ENCODE results near the gene NEU3.
A peak's percentile ranks its signal among the peaks of the same experiment; 100 is the strongest.
"Not testable (repeated sequence)": the region's sequence is repeated elsewhere in the genome, so short reads cannot be mapped to it uniquely, and the experiment has no call there.

Gene NEU3

GRCh38 chr11:74953451-74953850 lies 35.3 kb upstream of the NEU3 start:
- H3K4me1 ChIP-seq: peaks cover 43% of the 10 kb centered on the region
- TF ChIP-seq Cebpa-rat (IDR thresholded peaks at IDR 0.05): no peak
- H3K9ac ChIP-seq: peak overlapping the region; percentile 47
- peaks cover 81% of the 10 kb centered on the region for H4K20me1 ChIP-seq
- peaks cover 49% of the 10 kb centered on the region for H3K36me3 ChIP-seq
- no peak overlapping the region for H3K27ac ChIP-seq
- H3K27me3 ChIP-seq: no peaks in the 10 kb centered on the region
- H3K4me3 ChIP-seq: peak overlapping the region; percentile 8; the same call in 1 of the 2 replicates
- peak overlapping the region; percentile 89 for H3K4me2 ChIP-seq
- H3K9me3 ChIP-seq: no peaks in the 10 kb centered on the region; the same call in 1 of the 2 replicates

GRCh38 chr11:74954199-74954598 lies 34.5 kb upstream of the NEU3 start:
- Histone ChIP-seq H3K27me3 (no peaks in the 10 kb centered on the region), H3K9me3 (no peaks in the 10 kb centered on the region; the same call in 1 of the 2 replicates), H3K4me2 (peak overlapping the region; percentile 89), H3K27ac (peak overlapping the region; percentile 20; the same call in 1 of the 2 replicates), H3K4me1 (peaks cover 43% of the 10 kb centered on the region), H3K4me3 (no peak overlapping the region), H3K9ac (peak overlapping the region; percentile 47), H3K36me3 (peaks cover 56% of the 10 kb centered on the region), H4K20me1 (peaks cover 88% of the 10 kb centered on the region)
- no peak for TF ChIP-seq Cebpa-rat (IDR thresholded peaks at IDR 0.05)

GRCh38 chr11:74956397-74957015 lies 32.2 kb upstream of the NEU3 start:
- no peak for TF ChIP-seq Cebpa-rat (IDR thresholded peaks at IDR 0.05)
- Histone ChIP-seq H3K4me3 (no peak overlapping the region), H4K20me1 (peaks cover 96% of the 10 kb centered on the region), H3K27me3 (no peaks in the 10 kb centered on the region), H3K4me2 (no peak overlapping the region), H3K27ac (no peak overlapping the region), H3K36me3 (peaks cover 73% of the 10 kb centered on the region), H3K4me1 (peaks cover 38% of the 10 kb centered on the region), H3K9me3 (no peaks in the 10 kb centered on the region; the same call in 1 of the 2 replicates), H3K9ac (no peak overlapping the region)

GRCh38 chr11:74957937-74958629 lies 30.6 kb upstream of the NEU3 start:
- Histone ChIP-seq H3K36me3 (peaks cover 69% of the 10 kb centered on the region), H3K4me3 (no peak overlapping the region), H3K27ac (no peak overlapping the region), H3K4me2 (no peak overlapping the region), H3K27me3 (no peaks in the 10 kb centered on the region), H3K9ac (no peak overlapping the region), H4K20me1 (peaks cover 96% of the 10 kb centered on the region), H3K4me1 (peaks cover 33% of the 10 kb centered on the region), H3K9me3 (no peaks in the 10 kb centered on the region; the same call in 1 of the 2 replicates)
- no peak for TF ChIP-seq Cebpa-rat (IDR thresholded peaks at IDR 0.05)

- H3K27ac ChIP-seq, H3K4me3 ChIP-seq, H3K9ac ChIP-seq, H3K9me3 ChIP-seq, H3K4me2 ChIP-seq, H3K27me3 ChIP-seq: not testable (repeated sequence)
- Histone ChIP-seq H3K36me3 (peaks cover 76% of the 10 kb centered on the region), H4K20me1 (peaks cover 96% of the 10 kb centered on the region), H3K4me1 (peaks cover 18% of the 10 kb centered on the region)
Measured at GRCh38 chr11:74960128-74960527, 28.6 kb upstream of the NEU3 start.

GRCh38 chr11:74966651-74967050 lies 22.1 kb upstream of the NEU3 start:
- no peaks in the 10 kb centered on the region for H3K9me3 ChIP-seq
- H3K4me3 ChIP-seq: no peak overlapping the region
- no peak overlapping the region for H3K27ac ChIP-seq
- no peak overlapping the region for H3K4me2 ChIP-seq
- H3K27me3 ChIP-seq: no peaks in the 10 kb centered on the region
- peaks cover 99% of the 10 kb centered on the region for H4K20me1 ChIP-seq
- H3K4me1 ChIP-seq: peaks cover 11% of the 10 kb centered on the region; the same call in 1 of the 2 replicates
- no peak overlapping the region for H3K9ac ChIP-seq
- H3K36me3 ChIP-seq: peaks cover 88% of the 10 kb centered on the region
- TF ChIP-seq Cebpa-rat (IDR thresholded peaks at IDR 0.05): no peak

- Histone ChIP-seq H3K9ac (no peak overlapping the region), H3K27me3 (no peaks in the 10 kb centered on the region), H3K4me1 (no peaks in the 10 kb centered on the region), H3K9me3 (no peaks in the 10 kb centered on the region), H3K27ac (no peak overlapping the region), H3K36me3 (peaks cover 99% of the 10 kb centered on the region), H4K20me1 (peaks cover 71% of the 10 kb centered on the region), H3K4me3 (no peak overlapping the region), H3K4me2 (no peak overlapping the region)
- no peak for TF ChIP-seq Cebpa-rat (IDR thresholded peaks at IDR 0.05)
Measured at GRCh38 chr11:74970852-74971395, 17.8 kb upstream of the NEU3 start.

GRCh38 chr11:74971424-74971823 lies 17.3 kb upstream of the NEU3 start:
- Histone ChIP-seq H3K27me3 (no peaks in the 10 kb centered on the region), H3K27ac (no peak overlapping the region), H3K9me3 (no peaks in the 10 kb centered on the region), H4K20me1 (peaks cover 71% of the 10 kb centered on the region), H3K36me3 (peaks cover 99% of the 10 kb centered on the region), H3K9ac (no peak overlapping the region), H3K4me1 (no peaks in the 10 kb centered on the region), H3K4me3 (no peak overlapping the region), H3K4me2 (no peak overlapping the region)
- TF ChIP-seq Cebpa-rat (IDR thresholded peaks at IDR 0.05): no peak

GRCh38 chr11:74978041-74978440 lies 10.7 kb upstream of the NEU3 start:
- no peak for TF ChIP-seq Cebpa-rat (IDR thresholded peaks at IDR 0.05)
- no peak overlapping the region for H3K9ac ChIP-seq
- no peaks in the 10 kb centered on the region for H3K9me3 ChIP-seq
- H3K36me3 ChIP-seq: peaks cover 80% of the 10 kb centered on the region
- peaks cover 17% of the 10 kb centered on the region for H4K20me1 ChIP-seq
- H3K4me1 ChIP-seq: no peaks in the 10 kb centered on the region
- H3K4me2 ChIP-seq: no peak overlapping the region
- H3K27me3 ChIP-seq: no peaks in the 10 kb centered on the region
- no peak overlapping the region for H3K4me3 ChIP-seq
- no peak overlapping the region for H3K27ac ChIP-seq

- Histone ChIP-seq H3K36me3 (peaks cover 54% of the 10 kb centered on the region), H3K9me3 (no peaks in the 10 kb centered on the region), H3K9ac (no peak overlapping the region), H3K4me3 (no peak overlapping the region), H3K4me1 (no peaks in the 10 kb centered on the region), H4K20me1 (peaks cover 9% of the 10 kb centered on the region; the same call in 1 of the 2 replicates), H3K27me3 (no peaks in the 10 kb centered on the region), H3K27ac (no peak overlapping the region), H3K4me2 (no peak overlapping the region)
- no peak for TF ChIP-seq Cebpa-rat (IDR thresholded peaks at IDR 0.05)
Measured at GRCh38 chr11:74980634-74981033, 8.1 kb upstream of the NEU3 start.

All from BLaER1 (cell line).